Esophagus muscularis mucosa (tissue), 4 donors: ENCODE measurements around the gene GOPC. TPM values are rescaled to one million over a fixed set of nuclear protein-coding genes. Genes with fewer than 3 reads are reported as not detected.

ENCODE experiments used
- DNase-seq: peaks from one replicate; pipeline ENCODE4 v3.0.0-alpha.2; 2017; ENCODE audit errors: extremely low spot score
- H3K27ac ChIP-seq, 4 donors: fragments of 200-600 bp; sonication (generic); replicated peaks in 1 of 4; 1 replicate in 3 of 4; 2 replicates in 1 of 4; pipeline ENCODE4 v1.5.1; 2016 to 2019; ENCODE audit warnings: mild to moderate bottlenecking in 1 of 4
- H3K27me3 ChIP-seq, 4 donors: fragments of 200-600 bp; sonication (generic); one replicate each; pipeline versions ENCODE4 v1.5.1 to v1.6.0; 2016 to 2019
- H3K36me3 ChIP-seq, 4 donors: fragments of 200-600 bp; sonication (generic); one replicate each; pipeline ENCODE4 v1.5.1; 2016 to 2019
- H3K4me1 ChIP-seq, 4 donors: fragments of 200-600 bp; sonication (generic); one replicate each; pipeline ENCODE4 v1.5.1; 2016 to 2019
- H3K4me3 ChIP-seq, 4 donors: fragments of 200-600 bp; sonication (generic); 1 replicate in 2 of 4; 2 replicates in 2 of 4; pipeline ENCODE4 v1.5.1; 2016 to 2019; ENCODE audit warnings: mild to moderate bottlenecking in 4 of 4, moderate library complexity in 1 of 4
- H3K9me3 ChIP-seq, 4 donors: fragments of 200-600 bp; sonication (generic); 1 replicate in 3 of 4; 2 replicates in 1 of 4; pipeline ENCODE4 v1.5.1; 2016 to 2019
- EP300 ChIP-seq: sonication (generic); formaldehyde crosslinking; IDR thresholded peaks from one replicate; pipeline ENCODE4 v1.6.1; 2017; ENCODE audit warnings: antibody characterized with exemption
- POLR2A ChIP-seq: fragments of 450-650 bp; IDR thresholded peaks from one replicate; pipeline ENCODE4 v1.6.1; 2017; ENCODE audit warnings: antibody characterized with exemption, moderate library complexity, mild to moderate bottlenecking, low read depth
- POLR2AphosphoS5 ChIP-seq, 2 donors: sonication (generic); formaldehyde crosslinking; IDR thresholded peaks; one replicate each; pipeline ENCODE4 v1.6.1; 2017; ENCODE audit warnings: antibody characterized with exemption in 2 of 2
- WGBS: methylation state at CpG from one replicate; pipeline ENCODE4 v1.1.5; 2018; 5-methylcytosine and 5-hydroxymethylcytosine counted together
- intact Hi-C: fragments of 100-400 bp; cut with DNase I; formaldehyde crosslinking; loops from one replicate; pipeline ENCODE4 v1.15.1; 2023
- total RNA-seq, 4 donors: library from RNA; depleted of rRNA; stranded (reverse); fragments of >200 nt; gene quantifications; one replicate each; pipeline versions ENCODE4 v1.1.0 to v1.2.1, GENCODE V29; 2016
- TF ChIP-seq, protein P1 (sequence below), 3 experiments: fragments of 200-600 bp in 2 of 3; fragments of 450-650 bp in 1 of 3; sonication (generic) in 2 of 3; IDR thresholded peaks; one replicate each; pipeline ENCODE4 v1.5.1; 2017 to 2019; ENCODE audit warnings: antibody characterized with exemption in 3 of 3, mild to moderate bottlenecking in 2 of 3, moderate library complexity in 1 of 3

Gene GOPC
- total RNA-seq, 4 donors from 2014 or later: 18.8 to 25.7 (median 22.8) TPM

DNA sequence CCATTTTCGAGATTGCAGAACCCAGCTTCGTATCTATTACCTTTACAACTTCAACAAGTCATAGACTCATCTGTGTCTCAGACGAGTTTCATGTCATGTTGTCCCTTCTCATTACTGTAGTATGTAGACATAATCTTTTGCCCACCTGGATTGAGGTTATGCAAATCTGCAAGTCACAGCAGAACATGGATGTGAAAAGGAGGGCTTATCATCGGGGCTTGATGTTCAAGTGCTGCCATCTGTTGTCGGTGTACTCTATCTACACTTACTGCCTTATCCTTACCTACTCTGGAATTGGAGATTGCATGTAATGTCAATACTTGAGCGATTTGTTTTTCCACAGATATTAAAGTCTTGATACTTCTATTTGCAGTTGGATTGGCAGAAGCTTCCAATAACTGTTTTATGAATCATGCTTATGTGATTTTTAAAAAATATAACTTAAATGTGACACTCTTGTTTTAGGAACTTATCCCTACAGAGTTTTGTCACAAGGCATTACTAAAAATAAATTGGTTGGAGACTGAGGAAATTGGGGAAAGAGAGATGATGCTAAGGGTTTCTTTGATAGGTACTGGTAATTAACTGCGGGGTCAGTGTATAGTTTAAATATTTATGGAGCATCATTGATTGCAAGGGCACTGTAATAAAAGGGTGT is 3.0 kb upstream of the GOPC start:
- intact Hi-C loops: loop anchor here (5.0 kb wide), 1 partner anchor 258 kb away; no protein-coding TSS in a partner anchor
- peaks cover 0 to 6% (median 0%) of the 10 kb centered on the region in 4 donors for H3K27me3 ChIP-seq
- peaks cover 7 to 20% (median 19%) of the 10 kb centered on the region in 4 donors for H3K4me1 ChIP-seq
- DNase-seq: no peak
- no peak overlapping the region for H3K27ac ChIP-seq
- no peaks in the 10 kb centered on the region for H3K9me3 ChIP-seq
- no peak for TF ChIP-seq POLR2A
- TF ChIP-seq, protein P1, sequence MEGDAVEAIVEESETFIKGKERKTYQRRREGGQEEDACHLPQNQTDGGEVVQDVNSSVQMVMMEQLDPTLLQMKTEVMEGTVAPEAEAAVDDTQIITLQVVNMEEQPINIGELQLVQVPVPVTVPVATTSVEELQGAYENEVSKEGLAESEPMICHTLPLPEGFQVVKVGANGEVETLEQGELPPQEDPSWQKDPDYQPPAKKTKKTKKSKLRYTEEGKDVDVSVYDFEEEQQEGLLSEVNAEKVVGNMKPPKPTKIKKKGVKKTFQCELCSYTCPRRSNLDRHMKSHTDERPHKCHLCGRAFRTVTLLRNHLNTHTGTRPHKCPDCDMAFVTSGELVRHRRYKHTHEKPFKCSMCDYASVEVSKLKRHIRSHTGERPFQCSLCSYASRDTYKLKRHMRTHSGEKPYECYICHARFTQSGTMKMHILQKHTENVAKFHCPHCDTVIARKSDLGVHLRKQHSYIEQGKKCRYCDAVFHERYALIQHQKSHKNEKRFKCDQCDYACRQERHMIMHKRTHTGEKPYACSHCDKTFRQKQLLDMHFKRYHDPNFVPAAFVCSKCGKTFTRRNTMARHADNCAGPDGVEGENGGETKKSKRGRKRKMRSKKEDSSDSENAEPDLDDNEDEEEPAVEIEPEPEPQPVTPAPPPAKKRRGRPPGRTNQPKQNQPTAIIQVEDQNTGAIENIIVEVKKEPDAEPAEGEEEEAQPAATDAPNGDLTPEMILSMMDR (IDR thresholded peaks at IDR 0.05): peak; percentile 49 to 65 (median 56)
- TF ChIP-seq POLR2AphosphoS5 (IDR thresholded peaks at IDR 0.05): no peak
- no peak for TF ChIP-seq EP300
- 30% methylated on average over 7 of the region's 7 CpGs for WGBS
- no peaks in the 10 kb centered on the region for H3K36me3 ChIP-seq
- no peak overlapping the region for H3K4me3 ChIP-seq

DNA sequence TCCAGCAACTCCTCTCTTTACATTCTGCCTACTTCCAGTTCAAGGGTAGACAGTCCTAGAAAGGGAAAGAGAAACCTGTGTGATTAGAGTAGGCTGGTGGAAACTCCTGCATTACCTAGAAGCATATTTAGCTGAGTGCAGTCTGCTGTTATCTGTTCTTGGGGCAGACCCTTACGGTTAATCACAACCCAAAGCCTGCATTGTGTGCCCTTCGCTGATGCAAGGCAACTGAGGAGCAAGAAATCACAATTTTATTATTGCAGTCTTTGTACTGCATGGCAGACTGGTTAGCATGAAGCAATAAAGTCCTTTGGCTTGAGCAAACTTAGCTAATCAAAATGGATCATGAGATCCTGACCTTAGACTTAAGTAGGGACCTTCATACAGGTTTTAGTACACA is 1.5 kb upstream of the GOPC start:
- H3K9me3 ChIP-seq: no peaks in the 10 kb centered on the region
- DNase-seq: no peak
- H3K27ac ChIP-seq: no peak overlapping the region
- H3K4me3 ChIP-seq: no peak overlapping the region
- no peaks in the 10 kb centered on the region for H3K27me3 ChIP-seq
- intact Hi-C loops: loop anchor here (5.0 kb wide), 2 partner anchors 52 to 73 kb away; partner anchors contain the start of gene NUS1
- TF ChIP-seq POLR2AphosphoS5 (IDR thresholded peaks at IDR 0.05): no peak
- no peak for TF ChIP-seq POLR2A
- TF ChIP-seq, protein P1 (IDR thresholded peaks at IDR 0.05): no peak
- no peak for TF ChIP-seq EP300
- 96% methylated on average over 2 of the region's 2 CpGs for WGBS
- H3K36me3 ChIP-seq: no peaks in the 10 kb centered on the region
- H3K4me1 ChIP-seq: peaks cover 21 to 35% (median 29%) of the 10 kb centered on the region in 4 donors

DNA sequence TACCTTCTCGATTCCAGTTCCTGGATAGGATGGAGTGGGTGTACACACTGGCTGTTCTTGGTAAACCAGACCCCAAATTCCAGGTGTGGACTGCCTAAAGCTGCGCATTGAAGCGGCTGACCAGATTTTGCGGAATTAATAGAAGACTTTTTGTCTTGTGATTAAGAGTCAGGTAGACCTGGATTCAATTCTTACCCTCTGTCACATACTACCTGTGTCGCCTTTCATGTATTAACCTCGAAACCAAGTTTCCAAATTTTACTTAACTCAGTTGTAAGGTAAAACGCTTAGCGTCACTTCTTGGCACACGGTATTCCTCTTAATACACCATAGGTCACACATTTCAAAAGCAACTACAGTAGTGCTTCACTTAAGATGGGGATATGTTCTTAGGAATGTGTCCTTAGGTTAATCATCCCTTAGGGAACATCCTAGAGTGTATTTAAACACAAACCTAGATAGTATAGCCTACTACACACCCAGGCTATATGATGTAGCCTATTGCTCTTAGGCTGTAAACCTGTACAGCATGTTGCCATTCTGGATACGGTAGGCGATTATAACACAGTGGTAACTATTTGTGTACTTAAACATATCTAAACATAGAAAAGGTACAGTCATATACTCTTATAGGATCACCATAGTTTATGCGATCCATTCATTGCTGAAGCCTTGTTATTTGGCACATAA is 733 bp upstream of the GOPC start:
- H3K4me3 ChIP-seq: peak overlapping the region; percentile 76 to 97 (median 82)
- intact Hi-C loops: loop anchor here (5.0 kb wide), 2 partner anchors 51 to 74 kb away; partner anchors contain the start of gene NUS1
- peaks cover 21 to 39% (median 29%) of the 10 kb centered on the region in 4 donors for H3K4me1 ChIP-seq
- TF ChIP-seq EP300: no peak
- no peak for TF ChIP-seq POLR2A
- TF ChIP-seq, protein P1 (IDR thresholded peaks at IDR 0.05): no peak
- TF ChIP-seq POLR2AphosphoS5 (IDR thresholded peaks at IDR 0.05): no peak
- H3K27ac ChIP-seq: peak overlapping the region; percentile 86 to 93 (median 90)
- no peaks in the 10 kb centered on the region for H3K27me3 ChIP-seq
- peaks cover 0 to 3% (median 0%) of the 10 kb centered on the region in 4 donors for H3K36me3 ChIP-seq
- DNase-seq: no peak
- no peaks in the 10 kb centered on the region for H3K9me3 ChIP-seq
- 56% methylated on average over 12 of the region's 12 CpGs for WGBS

DNA sequence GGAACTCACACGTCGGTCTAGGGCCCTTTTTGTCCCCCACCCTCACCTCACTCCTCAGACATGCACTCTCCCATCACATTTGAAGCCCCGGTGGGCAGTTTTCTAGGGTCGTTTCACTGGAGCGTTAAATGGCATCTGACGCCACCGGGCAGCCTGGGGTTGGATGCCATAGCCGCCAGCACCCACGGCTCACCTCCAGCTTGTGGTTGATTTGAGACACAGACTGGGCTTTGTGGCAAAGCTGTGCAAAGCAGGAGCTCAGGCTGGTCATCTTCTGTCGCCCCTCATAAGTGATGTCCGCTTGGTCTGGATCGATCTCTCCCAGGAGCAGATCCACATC is 530 bp downstream of the GOPC start:
- intact Hi-C loops: loop anchor here (5.0 kb wide), 2 partner anchors 49 to 76 kb away; partner anchors contain the start of gene NUS1
- TF ChIP-seq EP300 (no peak), POLR2AphosphoS5 (IDR thresholded peaks at IDR 0.05) (no peak), POLR2A (no peak)
- TF ChIP-seq, protein P1 (IDR thresholded peaks at IDR 0.05): no peak

More for the DNA sequence above, 530 bp downstream of the GOPC start:
- peak overlapping the region; percentile 86 to 93 (median 90) for H3K27ac ChIP-seq
- peaks cover 0 to 6% (median 0%) of the 10 kb centered on the region in 4 donors for H3K36me3 ChIP-seq
- no peak for DNase-seq
- peaks cover 21 to 39% (median 29%) of the 10 kb centered on the region in 4 donors for H3K4me1 ChIP-seq
- 0% methylated on average over 6 of the region's 12 CpGs for WGBS
- H3K9me3 ChIP-seq: no peaks in the 10 kb centered on the region
- peak overlapping the region; percentile 76 to 97 (median 82) for H3K4me3 ChIP-seq
- H3K27me3 ChIP-seq: no peaks in the 10 kb centered on the region
